Measurements from ENCODE around the gene VTI1A.
"Not testable (repeated sequence)": the region's sequence is repeated elsewhere in the genome, so short reads cannot be mapped to it uniquely, and the experiment has no call there.

VTI1A gene

GRCh38 chr10:112454910-112455779, 8.1 kb downstream of the VTI1A start:
- no peak for DNase-seq (ENCODE audit: low read depth)

- peak; percentile 17 for DNase-seq (ENCODE audit: low read depth)
Observed at GRCh38 chr10:112456533-112456932, 9.5 kb downstream of the VTI1A start.

- DNase-seq (ENCODE audit: low read depth), result no peak
Observed at GRCh38 chr10:112460366-112460765, 13.4 kb downstream of the VTI1A start.

DNA sequence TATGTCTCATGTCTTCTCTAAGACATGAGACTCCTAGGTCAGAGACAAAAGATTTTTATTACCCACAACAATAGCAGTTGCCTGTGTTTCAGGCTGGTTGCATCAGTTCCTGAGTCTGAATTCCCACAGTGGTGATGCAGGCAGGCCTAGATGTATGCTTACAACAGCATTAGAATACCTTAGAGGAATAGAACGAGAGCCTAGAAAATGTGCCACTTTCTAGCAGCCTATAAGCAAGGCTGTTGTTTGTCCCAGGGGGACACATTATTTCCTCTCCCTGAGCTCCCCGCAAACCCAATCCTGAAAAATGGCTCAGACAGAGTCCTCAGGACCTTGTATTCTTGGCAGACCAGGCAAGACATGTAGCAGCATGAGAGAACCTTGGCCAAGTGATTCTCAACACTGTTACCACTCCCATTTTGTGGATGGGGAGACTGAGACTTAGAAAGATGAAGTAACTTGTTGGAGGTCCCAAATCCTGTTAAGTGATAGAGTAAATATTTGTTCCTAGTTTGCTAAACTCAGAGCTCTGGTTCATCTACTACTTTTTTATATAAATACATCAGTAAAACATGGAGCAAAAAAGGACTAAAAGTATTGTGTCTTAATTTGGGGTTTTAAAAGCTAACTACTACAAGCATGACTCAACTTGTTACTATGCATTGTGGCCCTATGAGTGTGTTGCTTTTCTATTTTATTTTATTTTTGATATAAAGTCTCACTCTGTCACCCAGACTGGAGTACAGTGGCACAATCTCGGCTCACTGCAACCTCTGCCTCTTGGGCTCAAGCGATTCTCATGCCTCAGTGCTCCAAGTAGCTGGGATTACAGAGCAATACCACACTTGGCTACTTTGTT, 14.2 kb downstream of the VTI1A start:
- peak; percentile 92 for DNase-seq (ENCODE audit: low read depth)

GRCh38 chr10:112464074-112464473, 17.1 kb downstream of the VTI1A start:
- DNase-seq (ENCODE audit: low read depth), result not testable (repeated sequence)

DNA sequence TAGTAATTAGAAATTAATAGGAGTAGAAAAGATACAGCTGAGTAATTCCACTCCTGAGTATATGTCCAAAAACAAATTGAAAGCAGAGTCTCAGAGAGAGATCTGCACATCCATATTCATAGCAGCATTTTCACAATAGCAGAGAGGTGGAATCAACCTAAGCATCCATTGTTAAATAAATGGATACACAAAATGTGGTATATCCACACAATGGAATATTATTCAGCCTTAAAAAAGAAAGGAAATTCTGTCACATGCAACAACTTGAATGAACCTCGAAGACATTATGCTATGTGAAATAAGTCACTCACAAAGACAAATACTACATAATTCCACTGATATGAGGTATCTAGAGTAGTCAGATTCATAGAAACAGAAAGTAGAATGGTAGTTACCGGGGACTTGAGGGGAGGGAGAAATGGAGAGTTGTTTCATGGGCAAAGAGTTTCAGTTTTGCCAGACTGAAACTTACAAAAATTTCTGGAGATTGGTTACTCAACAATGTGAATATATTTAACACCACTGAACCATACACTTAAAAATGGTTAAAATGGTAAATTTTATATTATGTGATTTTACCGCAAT, 18.4 kb downstream of the VTI1A start:
- no peak for DNase-seq (ENCODE audit: low read depth)

DNA sequence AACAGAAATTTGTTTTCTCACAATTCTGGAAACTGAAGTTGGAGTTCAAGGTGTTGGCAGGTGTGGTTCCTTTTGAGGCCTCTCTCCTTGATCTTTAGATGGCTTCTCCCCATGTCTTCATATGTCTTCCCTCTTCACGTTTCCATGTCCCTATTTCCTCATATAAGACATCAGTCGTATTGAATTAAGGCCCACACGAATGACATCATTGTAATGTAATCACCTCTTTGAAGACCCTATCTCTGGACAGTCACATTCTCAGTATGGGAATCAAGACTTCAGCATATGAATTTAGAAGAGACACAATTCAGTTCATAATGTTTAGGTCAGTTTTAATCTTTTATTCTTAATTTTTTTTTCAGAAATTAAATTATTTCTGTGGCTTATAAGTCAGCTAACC, 19.8 kb downstream of the VTI1A start:
- DNase-seq (ENCODE audit: low read depth), result no peak

GRCh38 chr10:112467541-112468075, 20.6 kb downstream of the VTI1A start:
- DNase-seq (ENCODE audit: low read depth), result no peak

DNA sequence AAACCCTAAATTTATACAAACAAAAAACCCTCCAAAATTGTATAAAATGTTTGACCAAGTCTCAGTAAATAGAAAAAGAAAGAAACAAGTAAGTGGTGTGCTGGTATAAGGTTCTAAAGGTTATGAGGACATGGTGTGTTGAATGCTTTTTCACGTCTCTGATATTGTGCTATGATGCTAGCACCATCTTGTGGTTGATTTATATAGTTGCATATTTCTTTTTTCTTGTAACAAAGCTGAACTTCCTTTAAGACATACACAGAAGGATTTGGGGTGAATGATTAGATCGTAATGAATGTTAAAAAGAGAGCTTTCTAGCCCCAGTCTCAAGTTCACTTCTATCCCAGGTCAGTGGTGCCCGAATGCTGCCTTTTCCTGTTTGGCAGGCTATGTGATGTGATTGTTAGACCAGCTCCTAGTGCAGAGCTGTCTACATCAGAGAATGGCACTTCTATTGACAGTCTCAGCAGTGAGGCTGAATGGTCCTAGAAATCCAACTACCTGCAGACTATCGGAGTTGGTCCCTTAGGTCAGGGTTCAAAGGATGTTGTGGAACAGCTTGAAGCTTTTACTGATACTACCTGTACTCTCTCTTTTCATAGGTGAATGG, 25.0 kb downstream of the VTI1A start:
- DNase-seq (ENCODE audit: low read depth), result peak; percentile 68

GRCh38 chr10:112475575-112476218, 28.7 kb downstream of the VTI1A start:
- DNase-seq (ENCODE audit: low read depth), result peak; percentile 44

- no peak for DNase-seq (ENCODE audit: low read depth)
Observed at GRCh38 chr10:112481602-112482001, 34.6 kb downstream of the VTI1A start.

GRCh38 chr10:112484399-112484798, 37.4 kb downstream of the VTI1A start:
- no peak for DNase-seq (ENCODE audit: low read depth)

GRCh38 chr10:112487964-112488363, 40.9 kb downstream of the VTI1A start:
- no peak for DNase-seq (ENCODE audit: low read depth)

DNA sequence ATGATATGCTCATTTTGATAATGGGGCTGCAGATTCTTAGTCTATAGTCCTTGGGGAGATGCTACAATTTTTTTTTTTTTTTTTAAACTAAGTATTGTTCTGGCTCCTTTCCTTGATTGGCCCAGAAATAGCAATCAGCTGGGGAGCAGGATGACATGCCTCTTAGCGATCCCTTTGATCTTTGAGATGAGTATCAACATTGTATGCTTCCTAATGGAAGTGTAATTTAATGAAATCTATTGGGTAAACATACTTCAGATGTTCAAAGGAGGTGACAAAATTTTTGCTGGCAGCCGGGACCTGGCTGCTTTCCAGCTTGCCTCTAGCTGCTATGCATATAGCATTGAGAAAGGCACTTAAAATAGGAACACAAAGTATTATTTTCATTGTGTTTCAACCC, 43.5 kb downstream of the VTI1A start:
- peak; percentile 24 for DNase-seq (ENCODE audit: low read depth)

DNA sequence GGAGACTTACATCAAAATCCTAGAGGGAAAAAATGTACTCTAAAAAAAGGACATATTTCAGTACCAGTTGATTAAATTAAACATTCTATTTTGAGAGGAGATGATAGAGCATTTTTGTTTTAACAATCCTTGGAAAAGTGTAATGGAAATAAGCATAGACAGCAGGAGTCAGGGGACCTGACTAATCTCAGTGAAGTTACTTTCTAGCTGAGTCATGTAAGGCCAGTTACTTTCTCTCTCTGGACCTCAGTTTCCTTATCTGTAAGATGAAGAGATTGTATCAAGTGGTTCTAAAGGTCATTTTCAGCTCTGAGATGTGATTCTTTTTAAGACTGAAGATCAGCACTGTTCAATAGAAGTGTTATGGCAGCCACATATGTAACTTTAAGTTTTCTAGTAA, 44.1 kb downstream of the VTI1A start:
- DNase-seq (ENCODE audit: low read depth), result peak; percentile 15

GRCh38 chr10:112492736-112493135, 45.7 kb downstream of the VTI1A start:
- DNase-seq (ENCODE audit: low read depth), result no peak

- DNase-seq (ENCODE audit: low read depth), result no peak
Observed at GRCh38 chr10:112497347-112497950, 50.4 kb downstream of the VTI1A start.

DNA sequence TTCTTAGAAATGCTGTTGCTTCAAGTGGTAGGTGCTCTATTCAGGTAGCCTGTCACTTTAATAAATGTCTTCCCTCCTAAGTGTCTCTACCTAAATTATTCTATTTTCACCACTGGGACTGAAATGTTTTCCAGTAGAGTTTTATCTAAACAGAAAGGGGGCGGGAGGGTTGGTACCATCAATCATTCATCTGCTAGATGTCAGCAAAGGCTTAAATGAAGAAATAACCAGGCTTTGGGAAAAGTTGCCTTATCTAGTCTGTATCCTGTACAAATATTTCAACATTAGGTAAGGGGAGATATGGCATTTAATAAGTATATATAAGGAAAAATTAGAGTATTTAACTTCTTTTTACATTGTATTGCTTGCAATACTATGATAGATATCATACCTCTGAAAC, 51.8 kb downstream of the VTI1A start:
- DNase-seq (ENCODE audit: low read depth), result no peak

DNA sequence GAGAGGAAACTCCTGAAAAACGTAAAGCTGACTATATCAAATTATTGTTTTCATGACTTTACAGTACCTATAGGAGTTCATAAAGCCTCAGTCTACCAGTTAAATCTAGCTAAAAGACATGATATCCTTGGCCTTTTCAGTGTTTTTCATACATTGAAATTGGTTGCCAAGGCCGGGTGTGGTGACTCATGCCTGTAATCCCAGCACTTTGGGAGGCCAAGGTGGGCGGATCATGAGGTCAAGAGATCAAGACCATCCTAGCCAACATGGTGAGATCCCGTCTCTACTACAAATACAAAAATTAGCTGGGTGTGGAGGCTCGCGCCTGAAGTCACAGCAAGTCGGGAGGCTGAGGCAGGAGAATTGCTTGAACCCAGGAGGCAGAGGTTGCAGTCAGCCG, 53.0 kb downstream of the VTI1A start:
- not testable (repeated sequence) for DNase-seq (ENCODE audit: low read depth)

- DNase-seq (ENCODE audit: low read depth), result no peak
Observed at GRCh38 chr10:112502536-112502935, 55.5 kb downstream of the VTI1A start.

DNA sequence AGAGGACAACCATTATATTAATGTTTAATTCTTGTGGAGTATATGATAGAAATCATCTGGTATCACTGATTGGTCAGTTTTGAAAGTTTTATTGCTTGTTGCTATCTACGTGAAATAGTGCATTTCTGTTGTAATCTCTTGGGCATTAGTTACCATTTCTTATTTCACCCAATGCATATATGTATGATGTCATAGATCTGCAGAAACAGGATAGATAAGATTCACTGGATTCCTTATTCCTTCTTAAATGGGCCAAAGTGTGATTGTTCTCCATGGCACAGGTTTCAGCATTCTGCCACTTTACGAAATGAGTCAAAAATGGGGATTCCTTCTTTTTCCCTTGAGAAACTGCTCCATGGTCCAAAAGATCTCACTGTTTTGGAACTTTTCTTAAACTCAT, 56.6 kb downstream of the VTI1A start:
- DNase-seq (ENCODE audit: low read depth), result no peak
